SK-N-DZ (cell line): Measurements from ENCODE around the gene JPH2.

Source experiments
- DNase-seq: peaks from one replicate; pipeline ENCODE4 v3.0.0-alpha.2; 2015; ENCODE audit warnings: low spot score

JPH2 gene

GRCh38 chr20:44125332-44126127 is 61.5 kb downstream of the JPH2 start:
- no peak for DNase-seq

- no peak for DNase-seq
These were observed 63.0 kb downstream of the JPH2 start for GRCh38 chr20:44123874-44124535.

DNA sequence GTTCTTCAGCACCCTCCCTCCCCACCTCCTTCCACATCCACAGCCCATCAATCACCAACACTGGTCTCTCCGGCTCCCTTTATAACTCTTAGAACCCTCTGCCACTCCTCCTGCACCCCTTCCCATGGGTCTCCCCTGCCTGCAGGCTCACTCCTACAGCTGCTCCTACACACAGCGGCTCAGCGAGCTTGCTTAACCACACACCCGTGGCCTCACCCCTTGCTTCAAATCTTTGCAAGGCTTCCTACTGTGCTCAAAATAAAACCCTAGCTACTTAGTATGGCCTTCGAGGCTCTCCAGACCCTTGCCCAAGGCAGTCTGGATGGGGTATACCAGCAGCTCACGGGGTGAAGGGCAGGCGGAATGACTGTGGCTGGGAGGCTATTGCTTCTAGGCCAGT is 63.7 kb downstream of the JPH2 start:
- DNase-seq, result no peak

DNA sequence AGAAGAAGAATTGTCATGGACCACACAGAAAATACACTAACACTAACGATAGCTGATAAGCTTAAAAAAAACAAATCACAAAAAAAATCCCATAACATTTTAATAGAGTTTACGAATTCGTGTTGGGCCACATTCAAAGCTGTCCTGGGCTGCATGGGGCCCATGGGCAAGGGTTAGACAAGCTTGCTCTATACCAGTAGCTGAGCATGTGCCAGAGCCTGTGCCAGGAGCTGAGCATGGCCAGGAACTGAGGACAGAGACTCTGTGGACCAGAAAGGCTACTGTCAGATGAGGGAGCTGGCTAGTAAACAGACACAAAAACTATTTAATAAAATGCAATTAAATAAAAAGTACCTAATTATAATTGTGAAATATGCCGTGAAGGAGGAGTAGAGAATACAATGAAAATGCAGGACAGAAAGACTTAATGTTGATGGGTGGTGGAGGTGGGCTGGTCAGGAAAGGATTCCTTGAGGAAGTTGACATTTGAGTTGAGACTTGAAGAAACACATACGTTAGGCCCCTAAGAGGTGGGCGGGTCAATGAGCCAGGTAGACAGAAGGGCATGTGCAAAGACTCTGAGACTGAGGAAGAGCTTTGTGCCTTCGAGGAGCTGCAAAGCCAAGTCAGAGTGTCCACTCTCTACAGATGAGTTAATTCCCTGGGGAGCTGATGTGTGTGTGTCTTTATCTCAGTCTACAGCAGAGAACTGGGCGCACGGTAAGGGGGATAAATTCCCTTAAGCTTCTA is 66.1 kb downstream of the JPH2 start:
- no peak for DNase-seq

- DNase-seq, result no peak
These were observed 68.6 kb downstream of the JPH2 start for GRCh38 chr20:44118185-44119033.

DNA sequence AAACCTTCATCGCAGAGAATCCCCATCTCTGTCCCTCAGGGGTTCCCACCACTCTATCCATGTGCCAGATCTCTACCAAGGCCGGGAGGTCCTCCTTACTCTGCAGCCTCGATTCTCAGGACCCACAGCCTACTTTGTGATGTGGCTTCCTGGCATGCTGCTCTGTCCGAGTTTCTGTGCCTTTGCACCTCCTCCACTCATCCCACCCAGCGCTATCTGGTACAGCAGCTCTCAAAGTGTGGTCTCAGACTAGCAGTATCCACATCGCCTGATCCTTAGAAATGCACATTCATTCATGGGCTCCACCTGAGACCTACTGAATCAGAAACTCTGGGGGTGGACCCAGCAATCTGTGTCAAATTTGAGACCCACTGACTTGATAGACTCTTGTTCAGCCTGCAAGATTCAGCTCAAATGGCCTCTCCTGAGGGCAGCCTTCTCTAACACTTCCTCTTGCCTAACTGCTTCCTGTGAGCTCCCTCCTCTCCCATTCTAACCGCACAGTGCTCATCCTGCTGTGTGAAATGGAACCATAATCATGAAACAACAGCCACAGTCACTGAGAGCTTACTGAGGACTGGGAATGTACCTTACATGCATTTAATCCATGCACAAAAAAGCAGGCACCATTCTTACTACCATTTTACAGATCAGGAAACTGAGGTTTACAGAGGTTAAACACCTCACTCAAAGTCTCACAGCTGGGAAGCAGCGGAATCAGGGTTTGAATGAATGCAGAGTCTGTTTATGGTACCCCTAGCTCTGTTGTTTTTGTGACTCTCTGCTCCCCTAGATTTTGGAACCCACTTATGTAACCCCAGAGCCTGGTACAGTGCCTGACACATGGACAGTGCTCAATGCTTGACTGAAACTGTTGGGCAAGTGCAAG is 69.4 kb downstream of the JPH2 start:
- no peak for DNase-seq

DNA sequence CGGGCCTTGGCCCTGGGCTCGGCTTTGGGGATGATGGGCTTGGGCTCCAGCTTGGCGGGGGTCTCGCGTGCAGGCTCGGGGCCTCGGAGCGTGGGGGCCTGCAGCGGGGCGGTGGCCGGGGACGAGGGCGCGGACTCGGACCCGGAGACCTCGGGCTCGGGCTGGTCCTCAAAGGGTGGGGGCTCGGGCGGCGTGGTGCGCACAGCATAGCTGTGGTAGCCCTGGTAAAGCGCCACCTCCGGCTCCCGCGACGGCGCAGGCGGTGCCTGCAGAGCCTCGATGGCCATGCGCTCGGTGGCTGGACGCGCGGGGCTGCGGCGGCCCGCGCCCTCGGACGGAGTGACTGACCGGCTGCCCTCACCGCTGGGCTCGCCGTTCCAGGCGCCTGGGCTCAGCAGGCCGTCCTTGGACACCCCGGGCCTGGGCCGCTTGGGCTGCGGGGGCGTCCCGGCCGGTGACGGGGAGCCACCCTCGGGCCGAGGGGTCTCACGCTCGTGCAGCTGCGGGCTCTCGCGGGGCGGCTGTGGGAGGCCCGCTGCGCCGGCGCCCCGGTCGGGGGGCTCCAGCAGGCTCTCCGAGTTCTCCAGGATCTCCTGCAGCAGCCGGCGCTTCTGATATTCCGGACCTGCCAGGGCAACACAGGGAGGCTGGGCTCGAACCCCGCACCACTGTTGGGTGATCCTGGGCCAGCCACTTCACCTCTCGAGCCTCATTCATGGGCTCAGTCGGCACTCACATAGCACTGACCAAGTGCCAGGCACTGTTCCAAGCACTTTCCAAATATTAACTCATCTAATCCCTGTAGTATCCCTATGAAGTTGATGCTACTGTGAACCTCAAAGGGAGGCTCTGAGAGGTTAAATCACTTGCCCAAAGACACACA is 71.0 kb downstream of the JPH2 start:
- DNase-seq, result no peak

DNA sequence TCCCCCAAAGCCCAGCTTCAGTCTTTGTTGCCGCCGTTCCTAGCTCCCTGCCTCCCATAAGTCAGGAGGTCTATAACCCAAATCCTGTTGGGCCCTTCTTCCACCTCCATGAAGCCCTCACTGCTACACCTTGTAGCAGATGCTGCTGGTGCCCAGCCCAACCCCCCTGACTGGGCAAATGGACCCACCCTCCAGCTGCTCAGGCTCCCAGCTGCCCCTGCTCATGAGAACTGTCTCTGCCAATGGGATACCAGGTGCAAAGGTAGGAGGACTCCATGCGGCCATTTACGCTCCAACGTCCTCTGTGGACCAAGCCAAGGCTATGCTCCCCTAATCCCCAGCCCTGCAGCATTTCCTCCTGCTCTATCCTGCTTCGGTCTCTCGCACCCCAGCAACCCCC is 71.8 kb downstream of the JPH2 start:
- no peak for DNase-seq

DNA sequence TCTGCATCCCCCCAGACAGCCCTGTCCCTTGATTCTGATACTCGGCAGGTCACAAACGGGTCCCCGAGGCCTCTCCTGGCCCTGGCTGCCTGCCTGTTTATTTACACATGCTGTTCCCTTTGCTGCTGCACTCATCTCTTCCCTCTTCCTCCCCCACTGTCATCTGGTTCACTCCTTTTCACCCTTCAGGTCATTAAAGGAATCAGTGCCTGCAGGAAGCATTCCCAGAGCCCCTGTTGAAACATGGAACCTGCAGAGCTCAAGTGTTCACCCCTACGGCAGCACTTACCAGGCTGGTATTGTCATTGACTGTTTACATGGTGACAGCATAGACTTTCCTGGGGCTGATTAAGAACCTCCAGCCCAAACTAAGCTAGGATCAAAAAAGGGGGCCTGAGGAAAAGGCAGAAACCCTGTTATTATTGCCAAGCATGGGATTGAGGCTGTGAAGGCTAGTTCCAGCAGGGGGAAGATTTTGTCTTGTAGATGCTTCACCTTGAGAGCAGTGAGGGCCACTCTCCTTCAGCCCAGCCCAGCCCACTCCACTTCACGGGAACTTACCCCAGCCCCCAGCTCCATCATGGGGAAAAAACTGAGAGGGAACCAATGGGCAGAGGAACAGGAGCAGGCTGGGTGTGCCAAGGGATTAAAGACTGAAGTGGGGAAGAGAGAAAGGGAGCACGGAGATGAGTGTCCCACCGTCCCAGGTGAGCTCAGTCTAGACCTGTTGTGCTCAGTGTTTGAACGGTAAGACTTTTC is 73.2 kb downstream of the JPH2 start:
- no peak for DNase-seq

DNA sequence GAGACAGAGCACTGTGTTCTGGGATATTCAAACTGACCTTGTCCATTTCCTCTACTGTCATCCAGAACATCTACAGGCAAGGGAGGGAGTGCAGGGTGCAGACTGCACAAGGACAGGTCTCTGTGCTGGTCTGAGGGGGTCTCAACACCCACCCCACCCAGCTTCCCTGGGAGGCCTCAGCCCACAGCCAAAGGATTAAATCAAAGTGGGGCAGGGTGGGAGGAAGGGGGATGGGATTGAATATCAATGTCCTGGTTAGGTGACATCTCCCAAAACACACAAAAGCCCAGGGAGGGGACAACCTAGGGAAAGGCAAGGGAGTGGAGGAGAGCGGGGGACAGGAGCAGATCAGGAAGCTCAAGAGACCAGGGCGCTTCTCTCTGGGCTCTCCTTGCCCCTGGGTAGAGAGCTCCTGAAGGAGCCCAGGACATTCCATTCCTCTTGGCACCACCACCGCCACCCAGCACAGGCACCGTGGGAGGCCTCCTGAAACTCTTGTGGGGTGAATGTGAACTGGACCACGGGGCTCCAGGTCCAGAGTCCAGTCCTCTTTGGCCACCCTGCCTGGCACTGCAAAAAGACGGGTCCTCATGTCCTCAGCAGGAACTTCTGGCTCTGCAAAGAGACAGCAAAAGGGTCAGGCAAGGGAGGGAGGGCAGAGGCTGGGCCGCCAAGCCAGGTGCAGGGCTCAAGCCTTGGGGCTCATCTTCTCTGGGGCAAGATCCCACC is 73.9 kb downstream of the JPH2 start:
- no peak for DNase-seq

- no peak for DNase-seq
These were observed 74.5 kb downstream of the JPH2 start for GRCh38 chr20:44112456-44112855.

- DNase-seq, result no peak
These were observed 75.2 kb downstream of the JPH2 start for GRCh38 chr20:44111712-44112335.

DNA sequence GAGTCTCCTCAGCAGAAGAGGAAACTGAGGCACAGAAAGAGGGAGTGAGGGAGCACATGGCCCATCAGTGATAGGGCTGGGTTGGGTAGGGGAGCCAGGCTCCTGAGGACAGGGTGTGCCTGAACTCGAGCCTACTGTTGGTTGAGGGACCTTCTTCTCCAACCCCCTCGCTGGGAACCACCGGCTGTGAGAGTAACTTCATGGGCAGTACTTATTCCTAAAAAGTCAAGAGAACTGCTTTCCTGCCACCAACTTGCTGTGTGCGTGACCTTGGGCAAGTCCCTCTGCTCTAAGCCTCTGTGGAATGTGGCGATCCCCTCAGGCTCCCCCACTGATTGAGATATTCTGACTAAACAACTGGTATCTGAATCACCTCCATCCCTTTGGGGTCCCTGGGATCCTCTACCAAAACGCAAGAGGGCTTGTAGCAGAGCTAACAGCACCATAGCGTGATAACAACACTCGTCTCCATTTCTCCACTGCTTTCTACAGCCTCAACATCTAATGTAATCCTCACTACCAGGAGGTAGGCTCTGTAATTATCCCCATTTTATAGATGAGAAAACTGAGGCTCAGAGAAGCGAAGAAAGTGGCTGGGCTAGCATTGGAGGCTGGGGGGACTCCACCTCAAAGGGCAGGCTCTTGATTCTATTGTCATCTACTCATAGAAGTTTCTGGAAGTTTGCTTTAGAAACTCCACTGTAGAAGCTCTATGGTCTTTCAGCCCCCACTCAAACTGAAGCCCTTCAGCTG is 76.0 kb downstream of the JPH2 start:
- DNase-seq, result no peak

DNA sequence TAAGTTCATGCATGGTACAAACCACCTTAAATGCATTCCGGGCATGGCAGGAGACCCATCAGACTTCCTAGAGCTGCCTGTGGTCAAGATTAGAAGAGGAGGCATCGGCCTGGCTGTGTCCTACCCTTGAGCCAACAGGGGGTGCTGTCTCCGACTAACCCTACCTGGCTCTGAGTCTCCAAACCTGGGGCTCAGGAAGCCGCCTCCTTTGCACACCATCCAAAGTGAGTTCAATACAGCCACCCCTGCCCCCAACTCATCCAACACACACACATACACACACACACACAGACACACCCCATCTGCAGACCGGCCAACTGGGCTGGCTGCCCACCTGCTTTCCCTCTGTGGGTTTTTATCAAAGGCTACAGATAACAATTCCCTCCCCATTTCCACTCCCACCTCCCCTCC is 77.0 kb downstream of the JPH2 start:
- DNase-seq, result no peak

GRCh38 chr20:44106615-44107014 is 80.4 kb downstream of the JPH2 start:
- DNase-seq, result no peak

GRCh38 chr20:44104798-44105517 is 82.0 kb downstream of the JPH2 start:
- DNase-seq, result no peak
